Liver (tissue), 9 donors: ENCODE results near the gene ISM1. TPM values are rescaled to one million over a fixed set of nuclear protein-coding genes. Genes with fewer than 3 reads are reported as not detected.

Experiments used
- DNase-seq: peaks from one replicate; pipeline ENCODE4 v3.0.0-alpha.2; 2017; ENCODE audit warnings: low spot score
- H3K27ac ChIP-seq, 2 donors: one replicate each; pipeline ENCODE4 v1.7.0; 2013; ENCODE audit warnings: inconsistent platforms in 2 of 2, low read length in 2 of 2, control low read depth in 1 of 2, low read depth in 1 of 2, mild to moderate bottlenecking in 1 of 2
- H3K27me3 ChIP-seq, 4 donors: one replicate each; pipeline versions ENCODE4 v1.6.1 to v1.7.0; 2013; ENCODE audit warnings: low read length in 3 of 4, inconsistent platforms in 1 of 4, mild to moderate bottlenecking in 1 of 4, moderate library complexity in 1 of 4; ENCODE audit not compliant: control insufficient read depth in 4 of 4, insufficient read depth in 4 of 4
- H3K36me3 ChIP-seq, 4 donors: one replicate each; pipeline versions ENCODE4 v1.6.1 to v1.7.0; 2013; ENCODE audit warnings: low read length in 3 of 4, mild to moderate bottlenecking in 3 of 4, low read depth in 1 of 4, moderate library complexity in 1 of 4; ENCODE audit not compliant: control insufficient read depth in 4 of 4, insufficient read depth in 3 of 4
- H3K4me1 ChIP-seq, 4 donors: one replicate each; pipeline versions ENCODE4 v1.6.1 to v1.7.0; 2013; ENCODE audit warnings: low read length in 3 of 4, mild to moderate bottlenecking in 3 of 4, moderate library complexity in 1 of 4; ENCODE audit not compliant: control insufficient read depth in 4 of 4, insufficient read depth in 4 of 4
- H3K4me3 ChIP-seq, 3 donors: one replicate each; pipeline versions ENCODE4 v1.6.1 to v1.7.0; 2013; ENCODE audit warnings: low read length in 3 of 3, control low read depth in 1 of 3, low read depth in 1 of 3, mild to moderate bottlenecking in 1 of 3
- H3K9ac ChIP-seq, 2 donors: one replicate each; pipeline ENCODE4 v1.7.0; 2013; ENCODE audit warnings: low read length in 2 of 2, mild to moderate bottlenecking in 2 of 2, moderate library complexity in 2 of 2, control low read depth in 1 of 2, low read depth in 1 of 2
- H3K9me3 ChIP-seq, 4 donors: one replicate each; pipeline versions ENCODE4 v1.6.1 to v1.7.0; 2013; ENCODE audit warnings: low read length in 3 of 4; ENCODE audit not compliant: control insufficient read depth in 4 of 4
- CTCF ChIP-seq: fragments of 150-350 bp; IDR thresholded peaks from 2 replicates; pipeline ENCODE4 v1.5.1; 2017; ENCODE audit warnings: improper control_type of control experiment, low read depth, low read length; ENCODE audit not compliant: missing input control
- FOXA1 ChIP-seq: IDR thresholded peaks from 2 replicates; pipeline ENCODE4 v1.6.1; 2016; ENCODE audit warnings: antibody characterized with exemption
- HNF4A ChIP-seq, 2 donors: conservative IDR thresholded peaks; 2 replicates each; pipeline ENCODE4 v1.6.1; 2016; ENCODE audit warnings: antibody characterized with exemption in 2 of 2, mild to moderate bottlenecking in 2 of 2
- HNF4G ChIP-seq: IDR thresholded peaks from 2 replicates; pipeline ENCODE4 v1.6.1; 2016; ENCODE audit warnings: antibody characterized with exemption
- MAX ChIP-seq: IDR thresholded peaks from 2 replicates; pipeline ENCODE4 v1.6.1; 2016; ENCODE audit warnings: antibody characterized with exemption
- NR2F2 ChIP-seq: IDR thresholded peaks from 2 replicates; pipeline ENCODE4 v1.6.1; 2016; ENCODE audit warnings: antibody characterized with exemption
- REST ChIP-seq: IDR thresholded peaks from 2 replicates; pipeline ENCODE4 v1.6.1; 2016; ENCODE audit warnings: antibody characterized with exemption, mild to moderate bottlenecking
- RXRA ChIP-seq, 2 donors: IDR thresholded peaks; 2 replicates each; pipeline ENCODE4 v1.6.1; 2017 to 2018; ENCODE audit warnings: antibody characterized with exemption in 2 of 2, mild to moderate bottlenecking in 1 of 2
- SP1 ChIP-seq: IDR thresholded peaks from 2 replicates; pipeline ENCODE4 v1.6.1; 2018; ENCODE audit warnings: antibody characterized with exemption, mild to moderate bottlenecking
- TAF1 ChIP-seq: conservative IDR thresholded peaks from 2 replicates; pipeline ENCODE4 v1.6.1; 2016; ENCODE audit warnings: antibody characterized with exemption, mild to moderate bottlenecking
- WGBS: extraction: QIAGEN DNeasy Blood & Tissue Kit; methylation state at CpG from one replicate; pipeline ENCODE4 v1.1.7; 2013; 5-methylcytosine and 5-hydroxymethylcytosine counted together
- polyA plus RNA-seq, 2 donors: library from polyadenylated mRNA; stranded (reverse) in 1 of 2; unstranded in 1 of 2; fragments of 200-250 nt in 1 of 2; fragments of >200 nt in 1 of 2; fragmentation: Nextera tagmentation in 1 of 2; extraction: Ambion mirVana in 1 of 2; gene quantifications; one replicate each; pipeline versions ENCODE4 v1.2.1 to v1.2.3, GENCODE V29; 2013 to 2015
- total RNA-seq, 2 donors: library from RNA; depleted of rRNA; stranded (reverse); fragments of >200 nt; gene quantifications; one replicate each; pipeline ENCODE4 v1.2.3, GENCODE V29; 2014
- donor health status: healthy.
- donor health status: healthy.
- donor health status: healthy.
- donor health status: healthy.
- donor health status: healthy.

The ISM1 gene
- total and polyA plus RNA-seq, 4 donors, result 0.82 to 6.4 (median 1.2) TPM; not detected in 1

GRCh38 chr20:13180986-13181889, 39.8 kb upstream of the ISM1 start:
- Histone ChIP-seq H3K4me1 (no peaks in the 10 kb centered on the region), H3K4me3 (no peak overlapping the region), H3K9me3 (no peaks in the 10 kb centered on the region), H3K27ac (no peak overlapping the region), H3K36me3 (no peaks in the 10 kb centered on the region), H3K9ac (no peak overlapping the region), H3K27me3 (no peaks in the 10 kb centered on the region)
- WGBS, result 76% methylated on average over 7 of the region's 7 CpGs
- no peak for DNase-seq
- TF ChIP-seq RXRA (IDR thresholded peaks at IDR 0.05) (no peak), TAF1 (no peak), HNF4G (no peak), HNF4A (conservative IDR thresholded peaks at IDR 0.05) (no peak), REST (no peak), NR2F2 (no peak), CTCF (no peak), SP1 (no peak), MAX (no peak)

- no peak for DNase-seq
- Histone ChIP-seq H3K4me3 (no peak overlapping the region), H3K27me3 (no peaks in the 10 kb centered on the region), H3K9me3 (no peaks in the 10 kb centered on the region), H3K9ac (no peak overlapping the region), H3K36me3 (no peaks in the 10 kb centered on the region), H3K4me1 (no peaks in the 10 kb centered on the region), H3K27ac (no peak overlapping the region)
- WGBS, result 76% methylated on average over 1 of the region's 1 CpG
- TF ChIP-seq MAX, result no peak
- no peak for TF ChIP-seq FOXA1
- TF ChIP-seq HNF4G, result no peak
These were observed 38.1 kb upstream of the ISM1 start for GRCh38 chr20:13183005-13183404.
